Measurements from ENCODE around the gene ZNF883.

ZNF883 gene

GRCh38 chr9:112917987-112918362 is 94.0 kb downstream of the ZNF883 start:
- DNase-seq (ENCODE audit: low spot score) = no peak

GRCh38 chr9:112917047-112917986 is 94.7 kb downstream of the ZNF883 start:
- DNase-seq (ENCODE audit: low spot score) = no peak

GRCh38 chr9:112914524-112914923 is 97.5 kb downstream of the ZNF883 start:
- no peak for DNase-seq (ENCODE audit: low spot score)

GRCh38 chr9:112913326-112913725 is 98.7 kb downstream of the ZNF883 start:
- no peak for DNase-seq (ENCODE audit: low spot score)

GRCh38 chr9:112912636-112913035 is 99.4 kb downstream of the ZNF883 start:
- no peak for DNase-seq (ENCODE audit: low spot score)

GRCh38 chr9:112911736-112912135 is 100.3 kb downstream of the ZNF883 start:
- no peak for DNase-seq (ENCODE audit: low spot score)

Data from hematopoietic multipotent progenitor cell treated with erythropoietin and hydrocortisone succinate and interleukin-3 and kit ligand, for 17 days (in vitro differentiated cells).